Measurements from ENCODE around the gene CENPK.

GRCh38 chr5:65539827-65540226 lies 23.1 kb downstream of the CENPK start:
- no peak for TF ChIP-seq CTCF (conservative IDR thresholded peaks at IDR 0.05)
- TF ChIP-seq EZH2 (IDR thresholded peaks at IDR 0.05; ENCODE audit: low read depth), result no peak
